Measurements from ENCODE around the gene IL3RA.
"Not testable (repeated sequence)": the region's sequence is repeated elsewhere in the genome, so short reads cannot be mapped to it uniquely, and the experiment has no call there.

The IL3RA gene

GRCh38 chrX:1423215-1423614 is 86.6 kb downstream of the IL3RA start:
- no peak for DNase-seq (ENCODE audit: low spot score)

- DNase-seq (ENCODE audit: low spot score), result no peak
These were observed 87.7 kb downstream of the IL3RA start for GRCh38 chrX:1424147-1424851.

- no peak for DNase-seq (ENCODE audit: low spot score)
These were observed 88.8 kb downstream of the IL3RA start for GRCh38 chrX:1425381-1425780.

- DNase-seq (ENCODE audit: low spot score), result not testable (repeated sequence)
These were observed 89.7 kb downstream of the IL3RA start for GRCh38 chrX:1426321-1426720.

GRCh38 chrX:1427756-1428155 is 91.2 kb downstream of the IL3RA start:
- no peak for DNase-seq (ENCODE audit: low spot score)

GRCh38 chrX:1430451-1430850 is 93.9 kb downstream of the IL3RA start:
- DNase-seq (ENCODE audit: low spot score), result no peak

Small RNA genes within 50 kb of the gene (small RNA-seq; reads per million reads assigned to genes)
- gene MIR3690 (0 reads per million in 2 experiments), gene RNA5SP498 (0.05 to 0.27 reads per million in 2 experiments)
